HK-2 (cell line): ENCODE measurements around the gene RAB44.
"Not testable (repeated sequence)": the region's sequence is repeated elsewhere in the genome, so short reads cannot be mapped to it uniquely, and the experiment has no call there.

ENCODE experiments used
- DNase-seq: peaks from one replicate; pipeline ENCODE4 v3.0.0-alpha.2; 2018; ENCODE audit not compliant: unreplicated experiment

Gene RAB44, protein sequence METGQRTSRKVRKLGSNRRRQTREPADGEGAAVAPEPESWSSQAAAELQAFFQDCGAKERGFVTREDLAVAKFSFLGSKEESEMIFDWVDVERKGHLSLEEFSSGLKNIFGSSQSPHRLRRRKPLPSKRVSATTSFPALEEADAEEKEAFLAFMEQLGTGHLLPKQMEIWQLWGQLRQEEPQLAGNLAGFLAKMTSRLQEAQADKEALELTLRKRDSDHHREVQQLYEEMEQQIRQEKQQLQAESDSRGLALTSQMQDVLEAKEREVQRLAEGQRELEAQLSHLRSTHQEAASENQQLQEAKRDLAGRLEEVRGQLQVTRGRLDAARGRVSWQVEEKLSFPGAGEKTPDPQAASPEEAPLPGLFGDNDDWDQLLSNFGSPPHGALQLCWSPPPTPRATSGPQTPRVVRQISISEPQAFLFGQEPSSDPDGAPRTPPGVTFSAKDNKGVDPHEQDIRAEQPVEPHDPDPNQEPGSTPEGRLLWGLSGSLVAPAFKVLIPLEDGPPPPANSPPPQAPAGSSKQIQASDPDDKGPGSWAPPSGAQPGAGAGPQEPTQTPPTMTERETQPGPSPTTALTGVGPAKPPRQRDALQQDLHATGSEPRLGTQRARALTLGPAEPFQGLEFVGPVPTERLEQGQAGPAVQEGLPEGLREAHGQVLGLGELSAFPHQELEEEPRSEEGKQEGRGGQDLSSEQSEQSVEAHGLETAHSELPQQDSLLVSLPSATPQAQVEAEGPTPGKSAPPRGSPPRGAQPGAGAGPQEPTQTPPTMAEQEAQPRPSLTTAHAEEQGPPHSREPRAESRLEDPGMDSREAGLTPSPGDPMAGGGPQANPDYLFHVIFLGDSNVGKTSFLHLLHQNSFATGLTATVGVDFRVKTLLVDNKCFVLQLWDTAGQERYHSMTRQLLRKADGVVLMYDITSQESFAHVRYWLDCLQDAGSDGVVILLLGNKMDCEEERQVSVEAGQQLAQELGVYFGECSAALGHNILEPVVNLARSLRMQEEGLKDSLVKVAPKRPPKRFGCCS

DNA sequence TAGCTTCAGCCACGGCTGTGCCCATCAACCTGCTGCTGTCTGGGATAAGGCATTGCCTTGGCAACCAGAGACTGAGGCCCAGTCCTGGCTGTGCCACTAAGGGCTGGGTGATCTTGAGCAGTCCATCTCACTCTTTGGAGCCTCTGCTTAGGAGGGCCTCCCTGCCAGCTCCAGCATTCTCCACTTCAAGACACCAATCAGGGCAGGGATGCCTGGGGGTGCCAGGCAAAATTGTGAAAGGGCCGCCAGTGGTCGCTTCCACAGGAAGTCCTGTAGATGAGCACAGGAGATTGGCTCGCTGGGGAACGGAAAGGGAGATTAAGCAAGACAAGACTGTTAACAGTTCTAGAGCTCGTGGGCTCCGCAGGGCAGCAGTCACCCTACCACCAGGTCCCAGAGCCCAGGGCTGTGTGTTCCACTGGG is at the start of gene RAB44:
RAB44 (plus strand) TSS at position 346 of the 423 bp plus-strand sequence. CDS start 6,410 bp downstream, outside the sequence.
- no peak for DNase-seq

- no peak for DNase-seq
These were observed 48.5 kb upstream of the RAB44 start for GRCh38 chr6:36649086-36649485.

- no peak for DNase-seq
These were observed 47.7 kb upstream of the RAB44 start for GRCh38 chr6:36649701-36650484.

DNA sequence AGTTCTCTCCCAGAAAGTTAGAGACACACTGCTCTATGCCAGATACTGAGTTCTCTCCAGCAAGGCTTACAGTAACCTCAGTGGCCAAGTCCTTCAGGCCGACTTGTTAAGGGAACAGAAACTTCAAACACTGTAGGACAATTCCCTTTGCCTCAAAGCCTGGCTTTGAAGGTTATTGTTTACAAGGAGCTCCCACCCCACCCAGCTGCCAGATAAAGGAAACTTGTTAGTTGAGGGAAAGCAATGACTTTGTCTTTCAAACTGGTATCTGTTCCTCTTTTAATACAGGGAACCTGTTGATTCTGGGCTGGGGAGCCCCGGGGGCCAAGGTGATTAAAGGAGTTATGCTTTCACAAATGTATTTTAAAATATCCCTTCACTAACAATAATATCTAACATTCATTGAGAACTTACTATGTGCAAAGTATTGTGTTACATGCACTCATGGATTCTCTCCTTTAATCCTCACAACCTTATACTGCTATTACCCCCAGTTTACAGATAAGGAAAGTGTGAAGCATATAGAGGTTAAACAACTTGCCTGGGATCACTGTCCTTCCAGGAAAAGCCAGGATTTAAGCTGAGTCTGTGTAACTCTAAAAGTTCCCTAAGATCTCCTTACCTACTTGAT is 46.7 kb upstream of the RAB44 start:
- no peak for DNase-seq

DNA sequence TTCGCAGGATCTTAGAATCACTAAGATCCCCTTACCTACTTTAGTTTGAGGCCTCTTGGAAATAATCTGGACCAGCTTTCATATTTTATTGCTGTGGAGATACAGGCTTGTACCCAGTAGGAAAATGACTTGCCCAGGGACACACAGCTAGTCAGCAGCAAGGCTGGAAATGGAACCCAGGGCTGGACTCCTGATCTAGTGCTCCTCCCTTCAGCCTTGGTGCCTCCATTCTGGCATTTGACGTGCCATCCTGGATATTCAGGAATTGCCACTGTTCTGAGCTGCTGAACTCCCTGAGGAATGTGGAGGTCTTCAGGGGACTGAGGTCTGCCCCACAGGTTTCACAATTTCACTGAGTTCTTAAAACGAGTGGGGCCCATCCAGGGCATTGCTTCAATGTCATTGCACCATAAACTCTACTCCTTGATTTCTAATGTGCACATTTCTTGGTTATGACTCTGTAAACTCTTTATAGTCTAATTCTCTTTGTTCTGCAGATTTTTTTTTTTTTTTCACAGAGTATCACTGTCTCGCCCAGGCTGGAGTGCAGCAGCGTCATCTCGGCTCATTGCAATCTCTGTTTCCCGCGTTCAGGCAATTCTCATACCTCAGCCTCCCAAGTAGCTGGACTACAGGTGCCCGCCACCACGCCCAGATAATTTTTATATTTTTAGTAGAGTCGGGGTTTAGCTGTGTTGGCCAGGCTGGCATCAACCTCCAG is 45.8 kb upstream of the RAB44 start:
- no peak for DNase-seq

GRCh38 chr6:36654469-36654868 is 43.2 kb upstream of the RAB44 start:
- DNase-seq, result not testable (repeated sequence)

GRCh38 chr6:36655085-36655724 is 42.4 kb upstream of the RAB44 start:
- no peak for DNase-seq

GRCh38 chr6:36656441-36656840 is 41.2 kb upstream of the RAB44 start:
- peak; percentile 43 for DNase-seq

DNA sequence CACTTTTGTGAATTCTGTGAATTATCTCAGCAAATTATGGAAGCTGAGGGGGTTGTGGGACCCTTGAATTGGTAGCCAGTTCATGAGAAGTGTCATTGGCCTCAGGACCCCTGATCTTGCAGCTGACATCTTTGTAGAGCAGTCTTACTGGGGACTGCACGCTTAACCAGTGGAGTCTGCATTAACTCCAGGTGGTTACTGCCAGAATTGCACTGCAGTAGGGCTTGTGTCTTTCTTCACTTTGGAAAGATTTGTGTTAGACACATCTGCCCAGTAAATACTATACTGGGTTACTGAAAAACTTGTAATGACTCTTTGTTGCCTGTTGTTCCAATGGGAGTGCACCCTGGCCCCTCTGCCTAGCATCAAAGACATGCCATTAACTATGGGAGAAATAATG is 40.4 kb upstream of the RAB44 start:
- no peak for DNase-seq

DNA sequence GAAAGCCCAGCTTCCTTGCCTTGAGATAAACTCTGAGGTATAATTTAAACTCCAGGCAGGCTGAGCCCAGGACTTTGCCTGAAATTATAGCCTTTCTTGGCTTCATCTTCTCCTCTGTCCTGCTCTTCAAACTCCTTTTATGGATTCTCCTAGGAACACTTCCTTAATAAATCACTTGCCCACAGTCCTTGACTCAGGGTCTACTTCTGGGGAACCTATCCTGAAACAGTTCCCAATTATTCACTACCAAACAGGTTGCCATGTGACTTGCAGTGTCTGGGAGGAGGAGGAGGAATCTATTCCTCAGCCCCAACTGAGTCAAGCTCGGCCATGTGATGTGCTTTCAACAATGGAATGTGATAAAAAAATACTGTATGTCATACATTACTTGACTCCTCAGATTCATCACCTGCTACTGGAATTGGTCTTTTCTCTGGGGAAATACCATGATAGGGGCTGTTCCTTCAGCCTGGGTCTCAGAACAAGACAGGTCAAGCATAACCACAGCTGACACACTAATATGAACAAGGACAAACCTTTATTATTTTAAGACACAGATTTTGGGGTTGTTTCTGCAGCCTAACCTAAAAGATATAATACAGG is 39.6 kb upstream of the RAB44 start:
- peak; percentile 67 for DNase-seq

- no peak for DNase-seq
These were observed 38.4 kb upstream of the RAB44 start for GRCh38 chr6:36659271-36659670.

DNA sequence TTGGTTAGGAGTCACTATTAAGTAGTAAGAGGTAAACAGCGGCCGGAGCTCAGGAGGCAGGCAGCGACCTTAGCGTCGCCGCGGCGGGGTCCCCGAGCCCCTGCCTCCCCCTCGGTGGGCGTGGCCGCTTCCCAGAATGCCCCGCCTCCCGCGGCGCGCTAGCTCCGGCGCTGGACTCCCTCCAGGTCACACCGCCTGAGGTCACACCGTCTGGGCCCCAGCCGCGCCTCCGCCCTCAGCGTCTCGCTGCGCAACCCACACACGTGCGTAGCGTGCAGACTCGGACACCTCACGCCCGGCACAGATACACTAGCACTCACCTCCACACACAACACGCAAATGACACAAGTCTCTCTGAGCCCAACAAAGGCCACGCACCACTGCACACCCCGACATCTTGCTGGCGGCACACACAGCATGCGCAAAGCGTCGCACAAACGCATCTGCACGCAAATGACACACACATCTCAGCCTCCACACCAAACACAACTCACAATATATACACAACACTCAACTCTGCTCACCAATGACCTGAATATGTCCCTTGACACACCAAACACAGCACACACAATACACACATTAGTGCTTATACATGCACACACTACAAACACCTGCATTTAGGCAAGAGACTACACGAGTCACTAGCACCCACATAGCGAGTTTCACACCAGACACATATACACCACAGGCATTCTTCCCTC is 36.7 kb upstream of the RAB44 start:
- DNase-seq, result no peak

DNA sequence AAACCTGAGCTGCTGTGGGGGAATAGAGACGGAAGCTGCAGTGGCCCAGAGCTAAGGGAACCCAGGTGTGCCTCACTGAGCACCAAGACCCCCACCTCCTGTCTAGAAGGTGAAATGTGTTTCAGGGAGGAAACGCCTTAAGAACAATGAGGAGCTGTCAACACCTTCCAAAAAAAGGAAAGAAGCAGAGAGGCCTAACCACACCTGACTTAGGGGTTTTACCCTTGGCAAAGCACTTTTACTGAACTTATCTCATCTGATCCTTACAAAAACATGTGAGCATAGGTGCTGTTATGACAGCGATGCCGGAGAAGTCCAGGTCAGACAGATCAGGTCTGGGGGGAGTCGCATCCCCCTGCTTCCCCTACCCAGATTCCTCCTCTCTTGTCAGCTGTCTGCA is 35.2 kb upstream of the RAB44 start:
- no peak for DNase-seq

DNA sequence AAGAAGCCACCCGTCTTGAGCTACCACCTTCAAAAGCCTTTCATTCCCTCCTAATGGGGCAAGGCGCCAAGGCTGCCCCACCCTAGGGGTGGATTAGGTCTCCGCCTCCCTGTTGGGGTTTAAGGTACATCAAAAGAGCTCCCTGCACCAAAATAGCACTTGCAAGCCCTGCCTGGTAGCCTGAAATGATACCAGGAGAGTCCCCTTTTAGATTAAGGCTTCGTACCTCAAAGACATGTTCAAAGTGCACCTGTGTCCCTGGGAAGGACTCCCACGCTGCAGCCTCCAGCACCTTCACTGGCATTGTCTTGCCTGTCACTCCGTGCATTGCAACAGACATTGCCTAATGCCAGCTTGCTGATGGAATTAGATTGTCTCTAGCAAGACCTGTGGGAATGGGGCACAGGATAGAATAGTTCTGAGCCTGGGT is 34.8 kb upstream of the RAB44 start:
- DNase-seq, result no peak

- no peak for DNase-seq
These were observed 33.9 kb upstream of the RAB44 start for GRCh38 chr6:36663504-36664446.

DNA sequence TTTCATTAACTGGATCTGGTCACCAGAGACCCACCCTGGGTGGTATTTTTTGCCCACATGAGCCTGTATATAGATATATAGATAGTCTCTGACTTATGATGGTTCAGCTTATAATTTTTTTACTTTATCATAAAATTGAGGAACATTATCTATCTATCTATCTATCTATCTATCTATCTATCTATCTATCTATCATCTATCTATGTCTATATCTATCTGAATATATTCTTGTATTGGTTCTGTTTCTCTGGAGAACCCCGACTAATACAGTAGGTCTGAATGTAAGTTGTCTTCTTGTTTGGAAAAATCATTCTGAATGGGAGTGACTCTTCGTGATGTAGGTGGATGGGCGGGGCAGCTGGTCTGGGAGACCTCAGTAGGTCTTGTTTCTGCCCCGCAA is 32.4 kb upstream of the RAB44 start:
- no peak for DNase-seq

GRCh38 chr6:36666287-36666686 is 31.3 kb upstream of the RAB44 start:
- DNase-seq, result no peak
